Mesendoderm (in vitro differentiated cells): ENCODE data around the gene CLMP.
"Not testable (repeated sequence)": the region's sequence is repeated elsewhere in the genome, so short reads cannot be mapped to it uniquely, and the experiment has no call there.

Source experiments
- DNase-seq: peaks from one replicate; pipeline ENCODE4 v3.0.0; 2013
- H2AK5ac ChIP-seq: 2 replicates; pipeline ENCODE4 v1.6.1; 2013; ENCODE audit warnings: low read length, inconsistent platforms
- H2BK120ac ChIP-seq: 2 replicates; pipeline ENCODE4 v1.6.1; 2013; ENCODE audit warnings: low read depth, mild to moderate bottlenecking, low read length, moderate library complexity, mixed read lengths
- H2BK15ac ChIP-seq: replicated peaks from 2 replicates; pipeline ENCODE4 v1.6.1; 2013; ENCODE audit warnings: low read depth, mild to moderate bottlenecking, moderate library complexity
- H2BK5ac ChIP-seq: 2 replicates; pipeline ENCODE4 v1.6.1; 2013; ENCODE audit warnings: low read length, inconsistent platforms
- H3K18ac ChIP-seq: 2 replicates; pipeline ENCODE4 v1.6.1; 2013; ENCODE audit warnings: mild to moderate bottlenecking, low read length, mixed read lengths
- H3K23ac ChIP-seq: one replicate; pipeline ENCODE4 v1.6.1; 2013; ENCODE audit warnings: low read length
- H3K27ac ChIP-seq: 2 replicates; pipeline ENCODE4 v1.5.1; 2013; ENCODE audit warnings: low read depth, mild to moderate bottlenecking, inconsistent platforms, low read length, moderate library complexity
- H3K27me3 ChIP-seq: 2 replicates; pipeline ENCODE4 v1.6.1; 2013; ENCODE audit warnings: low read length, control low read depth, mild to moderate bottlenecking, inconsistent platforms; ENCODE audit not compliant: insufficient read depth, poor library complexity
- H3K36me3 ChIP-seq: 2 replicates; pipeline ENCODE4 v1.6.1; 2013; ENCODE audit warnings: low read length, inconsistent platforms; ENCODE audit not compliant: control insufficient read depth, insufficient read depth
- H3K4ac ChIP-seq: one replicate; pipeline ENCODE4 v1.6.1; 2013; ENCODE audit warnings: low read depth, mild to moderate bottlenecking, low read length, moderate library complexity
- H3K4me1 ChIP-seq: 2 replicates; pipeline ENCODE4 v1.6.1; 2013; ENCODE audit warnings: low read depth, low read length, inconsistent platforms; ENCODE audit not compliant: control insufficient read depth
- H3K4me2 ChIP-seq: 2 replicates; pipeline ENCODE4 v1.6.1; 2013; ENCODE audit warnings: low read length
- H3K4me3 ChIP-seq: 2 replicates; pipeline ENCODE4 v1.5.1; 2013; ENCODE audit warnings: mild to moderate bottlenecking, low read length
- H3K56ac ChIP-seq: one replicate; pipeline ENCODE4 v1.6.1; 2013; ENCODE audit warnings: low read length
- H3K79me1 ChIP-seq: 2 replicates; pipeline ENCODE4 v1.6.1; 2013; ENCODE audit warnings: low read length, inconsistent platforms
- H3K79me2 ChIP-seq: 2 replicates; pipeline ENCODE4 v1.6.1; 2013; ENCODE audit warnings: mild to moderate bottlenecking, low read length; ENCODE audit not compliant: control insufficient read depth, insufficient read depth
- H3K9ac ChIP-seq: 2 replicates; pipeline ENCODE4 v1.6.1; 2013; ENCODE audit warnings: low read length, inconsistent platforms
- H4K5ac ChIP-seq: one replicate; pipeline ENCODE4 v1.6.1; 2013; ENCODE audit warnings: low read length
- H4K8ac ChIP-seq: one replicate; pipeline ENCODE4 v1.6.1; 2013; ENCODE audit warnings: low read depth, mild to moderate bottlenecking, control low read depth, low read length, moderate library complexity
- WGBS: extraction: QIAGEN DNeasy Blood & Tissue Kit; methylation state at CpG from one replicate; pipeline ENCODE4 v1.1.7; 2013; ENCODE audit warnings: low lambda C conversion rate, missing lambda C conversion rate; ENCODE audit not compliant: insufficient coverage; ENCODE audit errors: extremely low coverage; 5-methylcytosine and 5-hydroxymethylcytosine counted together

CLMP gene

DNA sequence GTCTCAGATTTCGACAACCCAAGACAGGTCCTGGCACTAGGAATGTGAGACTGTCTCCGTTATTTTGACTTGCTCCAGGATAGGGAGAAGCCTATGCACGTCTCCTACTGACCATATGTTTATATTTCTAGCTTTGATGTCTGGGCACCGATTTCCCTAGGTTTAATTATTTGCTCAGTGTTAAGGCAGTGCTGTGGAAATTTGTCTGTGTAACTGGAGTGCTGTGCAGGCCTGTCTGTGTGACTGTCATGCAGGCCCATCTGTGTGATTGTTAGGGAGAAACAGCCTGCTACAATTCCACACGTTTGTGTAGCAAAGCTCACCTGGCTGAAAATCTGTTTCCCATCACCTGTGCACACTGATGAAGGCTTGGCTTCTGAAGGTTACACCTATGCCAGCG lies 103.5 kb downstream of the CLMP start:
- no peak overlapping the region for H3K18ac ChIP-seq
- H3K79me1 ChIP-seq = no peaks in the 10 kb centered on the region
- H3K36me3 ChIP-seq = no peaks in the 10 kb centered on the region
- no peak overlapping the region for H2BK120ac ChIP-seq
- no peak overlapping the region for H3K4me3 ChIP-seq
- H3K56ac ChIP-seq = no peak overlapping the region
- no peaks in the 10 kb centered on the region for H3K27me3 ChIP-seq
- no peak overlapping the region for H3K9ac ChIP-seq
- no peak overlapping the region for H2BK5ac ChIP-seq
- H3K27ac ChIP-seq = no peak overlapping the region
- no peaks in the 10 kb centered on the region for H3K4me1 ChIP-seq
- no peak overlapping the region for H4K5ac ChIP-seq
- WGBS = no CpG with 5 or more reads among the region's 6 CpGs
- H3K4ac ChIP-seq = no peak overlapping the region
- no peak overlapping the region for H2AK5ac ChIP-seq
- no peak overlapping the region for H3K23ac ChIP-seq
- no peak overlapping the region for H3K4me2 ChIP-seq
- H4K8ac ChIP-seq = no peak overlapping the region
- no peak overlapping the region for H2BK15ac ChIP-seq
- no peaks in the 10 kb centered on the region for H3K79me2 ChIP-seq
- DNase-seq = no peak

DNA sequence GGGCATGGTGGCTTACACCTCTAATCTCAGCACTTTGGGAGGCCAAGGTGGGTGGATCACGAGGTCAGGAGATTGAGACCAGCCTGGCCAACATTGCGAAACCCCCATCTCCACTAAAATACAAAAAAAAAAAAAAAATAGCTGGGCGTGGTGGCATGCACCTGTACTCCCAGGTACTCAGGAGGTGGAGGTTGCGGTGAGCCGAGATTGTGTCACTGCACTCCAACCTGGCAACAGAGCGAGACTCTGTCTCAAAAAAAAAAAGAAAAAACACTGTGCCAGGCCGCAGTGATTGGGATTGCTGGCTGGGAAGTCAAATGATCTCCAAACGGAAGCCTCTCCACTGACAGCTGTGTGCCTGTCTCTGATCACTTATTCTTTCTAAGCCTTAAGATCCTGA lies 104.9 kb downstream of the CLMP start:
- not testable (repeated sequence) for H2BK120ac ChIP-seq, H3K79me1 ChIP-seq, H4K8ac ChIP-seq, H3K4me3 ChIP-seq, H3K4ac ChIP-seq, H3K36me3 ChIP-seq, DNase-seq, H3K79me2 ChIP-seq, H2BK15ac ChIP-seq, H3K56ac ChIP-seq, H3K9ac ChIP-seq, H3K4me2 ChIP-seq, H4K5ac ChIP-seq, H2BK5ac ChIP-seq, H3K27ac ChIP-seq, H3K27me3 ChIP-seq, H3K18ac ChIP-seq, H3K23ac ChIP-seq, H2AK5ac ChIP-seq, H3K4me1 ChIP-seq
- no CpG with 5 or more reads among the region's 8 CpGs for WGBS

- H3K79me1 ChIP-seq, H3K27me3 ChIP-seq, H3K23ac ChIP-seq, H2AK5ac ChIP-seq, H3K36me3 ChIP-seq, H2BK120ac ChIP-seq, H3K79me2 ChIP-seq, H3K56ac ChIP-seq, H3K18ac ChIP-seq, H3K4me2 ChIP-seq, H3K9ac ChIP-seq, H3K4me1 ChIP-seq, H3K27ac ChIP-seq, H3K4me3 ChIP-seq, H3K4ac ChIP-seq, H4K8ac ChIP-seq, DNase-seq, H4K5ac ChIP-seq, H2BK15ac ChIP-seq, H2BK5ac ChIP-seq: not testable (repeated sequence)
- WGBS = no CpG with 5 or more reads among the region's 10 CpGs
Measured at GRCh38 chr11:123088896-123089295, 106.2 kb downstream of the CLMP start.

DNA sequence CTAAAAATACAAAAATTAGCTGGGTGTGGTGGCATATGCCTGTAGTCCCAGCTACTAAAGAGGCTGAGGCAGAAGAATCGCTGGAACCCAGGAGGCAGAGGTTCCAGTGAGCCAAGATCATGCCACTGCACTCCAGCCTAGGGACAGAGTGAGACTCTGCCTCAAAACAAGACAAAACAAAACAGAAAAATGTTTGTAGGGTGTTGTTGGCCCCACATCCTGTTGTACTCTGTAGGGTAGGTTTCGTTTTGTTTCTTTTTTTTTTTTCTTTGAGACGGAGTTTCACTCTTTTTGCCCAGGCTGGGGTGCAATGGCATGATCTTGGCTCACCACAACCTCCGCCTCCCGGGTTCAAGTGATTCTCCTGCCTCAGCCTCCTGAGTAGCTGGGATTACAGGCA lies 107.4 kb downstream of the CLMP start:
- H3K79me1 ChIP-seq, H3K36me3 ChIP-seq, H4K5ac ChIP-seq, H3K4me1 ChIP-seq, H3K4me3 ChIP-seq, H4K8ac ChIP-seq, H3K9ac ChIP-seq, H3K23ac ChIP-seq, H3K4me2 ChIP-seq, H3K79me2 ChIP-seq, H3K18ac ChIP-seq, H3K27me3 ChIP-seq, H3K4ac ChIP-seq, H2AK5ac ChIP-seq, H3K56ac ChIP-seq, H2BK15ac ChIP-seq, H2BK120ac ChIP-seq, H2BK5ac ChIP-seq, H3K27ac ChIP-seq, DNase-seq: not testable (repeated sequence)
- WGBS = no CpG with 5 or more reads among the region's 5 CpGs

DNA sequence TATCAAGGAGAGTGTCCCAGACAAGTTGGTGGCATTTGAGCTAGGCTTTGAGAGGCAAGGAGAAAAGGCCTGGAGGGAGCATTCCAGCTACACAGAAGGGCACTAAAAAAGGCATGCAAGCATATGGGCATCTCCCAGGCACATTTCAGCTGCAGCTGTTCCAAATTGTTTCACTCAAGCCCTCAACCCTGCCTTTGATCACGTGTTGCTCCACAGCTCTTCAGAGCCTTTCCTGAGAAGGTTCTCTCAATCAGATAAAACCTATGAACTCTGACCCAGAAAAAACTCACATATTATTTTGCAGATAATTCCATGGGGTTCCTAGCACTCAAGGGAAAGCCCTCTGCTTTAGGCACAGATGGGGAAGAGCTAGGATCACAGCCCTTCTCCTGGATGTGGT lies 108.7 kb downstream of the CLMP start:
- no peak overlapping the region for H3K27ac ChIP-seq
- H3K56ac ChIP-seq = no peak overlapping the region
- WGBS = no CpG with 5 or more reads among the region's 1 CpG
- no peak overlapping the region for H4K5ac ChIP-seq
- no peak overlapping the region for H4K8ac ChIP-seq
- no peak overlapping the region for H3K4me2 ChIP-seq
- H3K4me3 ChIP-seq = no peak overlapping the region
- DNase-seq = no peak
- H3K4me1 ChIP-seq = no peaks in the 10 kb centered on the region
- no peak overlapping the region for H3K4ac ChIP-seq
- H3K23ac ChIP-seq = no peak overlapping the region
- no peaks in the 10 kb centered on the region for H3K36me3 ChIP-seq
- H2BK120ac ChIP-seq = no peak overlapping the region
- no peaks in the 10 kb centered on the region for H3K27me3 ChIP-seq
- no peak overlapping the region for H2BK15ac ChIP-seq
- no peak overlapping the region for H3K18ac ChIP-seq
- no peak overlapping the region for H2AK5ac ChIP-seq
- no peak overlapping the region for H2BK5ac ChIP-seq
- no peaks in the 10 kb centered on the region for H3K79me1 ChIP-seq
- no peaks in the 10 kb centered on the region for H3K79me2 ChIP-seq
- no peak overlapping the region for H3K9ac ChIP-seq

DNA sequence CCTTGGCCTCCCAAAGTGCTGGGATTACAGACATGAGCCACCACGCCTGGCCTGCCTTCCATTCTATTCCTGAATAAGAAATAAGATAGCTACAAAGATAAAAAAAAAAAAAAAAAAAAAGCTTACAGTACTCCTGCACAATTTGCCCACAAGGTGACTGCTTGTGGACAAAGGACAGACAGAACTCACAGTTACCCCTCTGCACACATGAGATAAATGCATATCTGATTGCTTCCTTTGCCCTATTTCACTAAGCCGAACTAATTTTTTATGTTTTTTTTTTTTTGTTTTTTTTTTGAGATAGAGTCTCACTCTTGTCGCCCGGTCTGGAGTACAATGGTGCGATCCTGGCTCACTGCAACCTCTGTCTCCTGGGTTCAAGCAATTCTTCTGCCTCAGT lies 109.6 kb downstream of the CLMP start:
- no peak for DNase-seq
- no peaks in the 10 kb centered on the region for H3K36me3 ChIP-seq
- no peak overlapping the region for H4K5ac ChIP-seq
- no peak overlapping the region for H3K9ac ChIP-seq
- H2BK120ac ChIP-seq = no peak overlapping the region
- no peak overlapping the region for H3K56ac ChIP-seq
- no peak overlapping the region for H3K4me3 ChIP-seq
- no CpG with 5 or more reads among the region's 5 CpGs for whole genome bisulfite sequencing
- no peak overlapping the region for H2BK15ac ChIP-seq
- H3K27me3 ChIP-seq = no peaks in the 10 kb centered on the region
- no peaks in the 10 kb centered on the region for H3K4me1 ChIP-seq
- H2BK5ac ChIP-seq = no peak overlapping the region
- H3K27ac ChIP-seq = no peak overlapping the region
- H4K8ac ChIP-seq = no peak overlapping the region
- no peak overlapping the region for H3K4me2 ChIP-seq
- no peak overlapping the region for H3K4ac ChIP-seq
- H3K79me2 ChIP-seq = no peaks in the 10 kb centered on the region
- H3K18ac ChIP-seq = no peak overlapping the region
- no peak overlapping the region for H3K23ac ChIP-seq
- H2AK5ac ChIP-seq = no peak overlapping the region
- H3K79me1 ChIP-seq = no peaks in the 10 kb centered on the region
